GM21526 (cell line): ENCODE results near the gene CTPS2.

Experiments
- ATAC-seq: cut with Tn5 transposase; IDR thresholded peaks from one replicate; pipeline ENCODE4 v1.9.1; 2021; ENCODE audit warnings: moderate library complexity; ENCODE audit not compliant: unreplicated experiment, low FRiP score

CTPS2 gene

GRCh38 chrX:16714504-16714903 is 2.0 kb upstream of the CTPS2 start:
- no peak for ATAC-seq

- ATAC-seq, result peak; percentile 33
Observed at GRCh38 chrX:16711893-16712547, 449 bp downstream of the CTPS2 start.

GRCh38 chrX:16711219-16711811 is 1.2 kb downstream of the CTPS2 start:
- ATAC-seq, result no peak

GRCh38 chrX:16708016-16708415 is 4.5 kb downstream of the CTPS2 start:
- ATAC-seq, result no peak

DNA sequence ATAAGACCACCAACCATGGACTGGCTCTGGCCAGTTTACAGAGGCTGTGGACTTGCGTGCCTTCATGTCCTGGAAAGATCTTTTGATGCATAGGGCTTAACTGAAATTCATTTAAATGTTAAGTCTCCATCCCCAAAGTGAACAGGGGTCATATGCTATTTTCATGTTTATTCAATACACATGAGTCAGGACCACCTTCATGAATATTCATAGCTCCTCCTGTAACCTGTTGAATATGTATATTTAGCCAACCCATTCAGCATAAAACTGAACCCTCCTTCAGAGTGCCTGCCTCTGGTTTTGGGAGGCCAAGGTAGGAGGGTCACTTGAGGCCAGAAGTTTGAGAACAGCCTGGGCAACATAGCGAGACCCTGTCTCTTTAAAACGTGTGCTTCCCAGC is 7.1 kb downstream of the CTPS2 start:
- ATAC-seq, result no peak

- ATAC-seq, result no peak
Observed at GRCh38 chrX:16702700-16703599, 9.5 kb downstream of the CTPS2 start.

DNA sequence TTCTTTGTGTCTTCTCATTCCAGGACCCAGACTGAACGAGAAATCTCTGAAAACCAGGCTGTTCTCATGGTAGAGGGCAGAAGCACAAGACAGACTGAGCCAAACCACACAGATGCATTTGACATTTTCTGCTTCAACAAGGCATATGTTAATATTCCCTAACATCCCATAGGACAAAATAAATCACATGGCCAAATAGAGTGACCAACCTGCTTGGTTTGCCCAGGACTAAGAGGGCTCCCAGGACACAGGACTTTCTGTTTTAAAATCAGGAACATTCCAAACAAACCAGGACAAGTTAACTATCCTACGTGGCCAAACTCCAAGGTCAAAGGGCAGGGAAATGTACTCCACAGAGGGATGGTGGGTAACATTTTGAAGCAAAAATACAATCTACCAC is 11.7 kb downstream of the CTPS2 start:
- no peak for ATAC-seq

- no peak for ATAC-seq
Observed at GRCh38 chrX:16699389-16699788, 13.1 kb downstream of the CTPS2 start.

GRCh38 chrX:16696956-16697355 is 15.5 kb downstream of the CTPS2 start:
- ATAC-seq, result no peak

- peak; percentile 78 for ATAC-seq
Observed at GRCh38 chrX:16695079-16695676, 17.3 kb downstream of the CTPS2 start.

- ATAC-seq, result no peak
Observed at GRCh38 chrX:16687514-16687913, 25.0 kb downstream of the CTPS2 start.

- ATAC-seq, result no peak
Observed at GRCh38 chrX:16683007-16683664, 29.3 kb downstream of the CTPS2 start.

DNA sequence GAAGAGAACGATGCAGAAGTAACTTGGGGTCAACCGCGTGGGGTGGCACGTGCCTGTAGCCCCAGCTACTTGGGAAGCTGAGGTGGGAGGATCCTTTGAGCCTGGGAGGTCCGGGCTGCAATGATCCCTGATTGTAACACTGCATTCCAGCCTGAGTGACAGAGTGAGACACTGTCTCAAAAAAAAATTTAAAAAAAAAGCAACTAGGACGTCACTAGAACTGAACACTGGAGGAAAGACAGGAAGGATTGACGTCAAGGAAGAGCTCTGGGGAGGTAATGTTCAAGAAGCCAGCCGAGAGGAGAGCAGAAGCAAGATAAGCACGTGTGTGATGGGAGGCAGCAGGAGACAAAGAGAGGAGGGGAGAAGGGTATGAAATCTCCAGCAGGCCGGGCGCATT is 33.8 kb downstream of the CTPS2 start:
- ATAC-seq, result no peak

GRCh38 chrX:16671005-16671404 is 41.5 kb downstream of the CTPS2 start:
- no peak for ATAC-seq

DNA sequence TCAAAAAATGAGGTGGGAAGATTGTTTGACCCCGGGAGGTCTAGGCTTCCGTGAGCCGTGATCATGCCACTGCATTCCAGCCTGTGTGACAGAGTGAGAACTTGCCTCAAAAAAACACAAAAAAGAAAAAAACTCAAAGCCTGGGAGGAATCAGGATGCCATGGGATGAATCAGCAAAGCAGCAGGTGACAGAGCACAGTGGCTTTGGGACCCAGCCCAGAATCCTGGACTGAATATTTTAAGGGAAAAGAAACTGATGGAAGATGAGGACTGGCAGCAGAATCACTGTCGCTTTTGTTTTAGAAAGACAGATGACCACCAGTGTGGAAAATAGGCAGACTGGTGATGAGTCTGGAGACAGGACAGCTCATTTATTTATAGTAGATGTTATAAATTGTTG is 45.9 kb downstream of the CTPS2 start:
- ATAC-seq, result no peak

- no peak for ATAC-seq
Observed at GRCh38 chrX:16665089-16665488, 47.4 kb downstream of the CTPS2 start.

- ATAC-seq, result no peak
Observed at GRCh38 chrX:16664626-16665025, 47.8 kb downstream of the CTPS2 start.

DNA sequence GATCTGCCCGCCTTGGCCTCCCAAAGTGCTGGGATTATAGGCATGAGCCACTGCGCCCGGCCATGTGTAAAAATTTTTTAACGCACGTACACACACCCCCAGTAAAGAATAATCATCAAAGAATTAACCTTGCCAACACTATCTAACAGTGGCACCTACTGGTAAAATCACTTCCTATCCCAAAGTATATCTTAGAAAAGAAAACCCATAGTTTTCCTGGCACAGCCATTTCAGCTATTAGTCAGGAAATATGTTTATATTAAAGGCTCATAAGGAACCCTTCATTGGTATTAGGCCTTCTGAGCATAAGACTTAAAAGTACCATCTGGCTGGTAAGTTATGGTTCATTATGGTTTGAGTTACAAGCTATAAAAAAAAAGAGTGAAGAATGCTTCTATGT is 48.4 kb downstream of the CTPS2 start:
- ATAC-seq, result no peak

GRCh38 chrX:16662402-16662801 is 50.1 kb downstream of the CTPS2 start:
- ATAC-seq, result no peak

DNA sequence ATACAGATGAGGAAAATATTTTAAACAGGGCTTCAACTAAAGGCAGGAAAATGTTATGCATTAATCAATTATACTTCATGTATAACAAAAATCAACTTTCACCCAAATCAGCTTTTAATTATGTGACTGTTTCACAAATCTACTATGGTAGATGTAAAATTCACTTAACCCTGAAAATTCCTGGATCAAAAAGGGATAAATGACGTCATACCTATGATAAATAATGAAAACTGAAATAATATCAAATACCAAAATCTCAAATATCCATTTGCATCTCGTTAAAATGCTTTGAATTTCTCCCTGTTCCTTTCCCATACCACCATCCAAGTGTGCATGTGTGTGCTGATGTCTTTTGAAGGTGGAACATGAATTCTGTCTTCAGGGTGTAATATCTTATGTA is 51.0 kb downstream of the CTPS2 start:
- no peak for ATAC-seq

GRCh38 chrX:16659321-16659720 is 53.1 kb downstream of the CTPS2 start:
- no peak for ATAC-seq
